ENCODE measurements around the gene LMOD1.
"Not testable (repeated sequence)": the region's sequence is repeated elsewhere in the genome, so short reads cannot be mapped to it uniquely, and the experiment has no call there.

LMOD1 gene

GRCh38 chr1:201947697-201948008 is 1.3 kb upstream of the LMOD1 start:
- DNase-seq (ENCODE audit: low read depth in 2 of 2): no peak

GRCh38 chr1:201945863-201946223 is 505 bp downstream of the LMOD1 start:
- no peak for DNase-seq (ENCODE audit: low read depth in 2 of 2)

GRCh38 chr1:201945157-201945556 is 1.2 kb downstream of the LMOD1 start:
- no peak for DNase-seq (ENCODE audit: low read depth in 2 of 2)

- no peak for DNase-seq (ENCODE audit: low read depth in 2 of 2)
Observed at GRCh38 chr1:201944639-201945038, 1.7 kb downstream of the LMOD1 start.

- DNase-seq (ENCODE audit: low read depth in 2 of 2): no peak
Observed at GRCh38 chr1:201944002-201944401, 2.3 kb downstream of the LMOD1 start.

GRCh38 chr1:201942129-201942495 is 4.2 kb downstream of the LMOD1 start:
- no peak for DNase-seq (ENCODE audit: low read depth in 2 of 2)

GRCh38 chr1:201941420-201942128 is 4.8 kb downstream of the LMOD1 start:
- DNase-seq (ENCODE audit: low read depth in 2 of 2): no peak

GRCh38 chr1:201940316-201940715 is 6.0 kb downstream of the LMOD1 start:
- not testable (repeated sequence) for DNase-seq (ENCODE audit: low read depth in 2 of 2)

GRCh38 chr1:201939574-201939973 is 6.8 kb downstream of the LMOD1 start:
- no peak for DNase-seq (ENCODE audit: low read depth in 2 of 2)

- DNase-seq (ENCODE audit: low read depth in 2 of 2): no peak
Observed at GRCh38 chr1:201939148-201939547, 7.2 kb downstream of the LMOD1 start.

- no peak for DNase-seq (ENCODE audit: low read depth in 2 of 2)
Observed at GRCh38 chr1:201938440-201939035, 7.8 kb downstream of the LMOD1 start.

- DNase-seq (ENCODE audit: low read depth in 2 of 2): peak; percentile 56 to 65
Observed at GRCh38 chr1:201937624-201938213, 8.6 kb downstream of the LMOD1 start.

- DNase-seq (ENCODE audit: low read depth in 2 of 2): no peak
Observed at GRCh38 chr1:201933840-201934430, 12.4 kb downstream of the LMOD1 start.

- no peak for DNase-seq (ENCODE audit: low read depth in 2 of 2)
Observed at GRCh38 chr1:201930803-201931202, 15.5 kb downstream of the LMOD1 start.

- DNase-seq (ENCODE audit: low read depth in 2 of 2): no peak
Observed at GRCh38 chr1:201930137-201930536, 16.2 kb downstream of the LMOD1 start.

GRCh38 chr1:201928266-201928665 is 18.1 kb downstream of the LMOD1 start:
- no peak for DNase-seq (ENCODE audit: low read depth in 2 of 2)

GRCh38 chr1:201925981-201926645 is 20.2 kb downstream of the LMOD1 start:
- no peak for DNase-seq (ENCODE audit: low read depth in 2 of 2)

GRCh38 chr1:201925301-201925567 is 21.1 kb downstream of the LMOD1 start:
- DNase-seq (ENCODE audit: low read depth in 2 of 2): no peak

- DNase-seq (ENCODE audit: low read depth in 2 of 2): no peak
Observed at GRCh38 chr1:201921952-201922558, 24.3 kb downstream of the LMOD1 start.

GRCh38 chr1:201918343-201918742 is 28.0 kb downstream of the LMOD1 start:
- DNase-seq (ENCODE audit: low read depth in 2 of 2): no peak

GRCh38 chr1:201917362-201918033 is 28.9 kb downstream of the LMOD1 start:
- peak in 1 of 2 experiments; percentile 40 for DNase-seq (ENCODE audit: low read depth in 2 of 2)

All from fibroblast of skin of left quadriceps (primary cell).